ENCODE results near the gene OR2V2. TPM values are rescaled to one million over a fixed set of nuclear protein-coding genes. Genes with fewer than 3 reads are reported as not detected.

Gene OR2V2
- total and polyA plus RNA-seq, 10 of the 15 experiments (the other 5 are each of a cell fraction or from before 2014, with no cell fraction given), result 0.26 TPM; not detected in 9

GRCh38 chr5:181187500-181188213, 40.3 kb downstream of the OR2V2 start (continued):
- TF ChIP-seq NR2C1 (IDR thresholded peaks at IDR 0.05) (no peak), PAX8 (IDR thresholded peaks at IDR 0.05) (no peak), RBBP5 (conservative IDR thresholded peaks at IDR 0.05) (no peak), MXI1 (IDR thresholded peaks at IDR 0.05; ENCODE audit: low read depth, low read length) (no peak), POLR2A (IDR thresholded peaks at IDR 0.05; ENCODE audit: low read depth, low read length) (no peak), HCFC1 (IDR thresholded peaks at IDR 0.05; ENCODE audit: low read length) (no peak), MEF2A (IDR thresholded peaks at IDR 0.05; ENCODE audit: insufficient read depth, low read depth, low read length) (no peak), ZNF217 (IDR thresholded peaks at IDR 0.05) (peak; percentile 96), POLR2AphosphoS5 (IDR thresholded peaks at IDR 0.05; ENCODE audit: low read length) (no peak), NFXL1 (IDR thresholded peaks at IDR 0.05; ENCODE audit: borderline replicate concordance) (no peak), ASH2L (IDR thresholded peaks at IDR 0.05; ENCODE audit: borderline replicate concordance, low read depth) (no peak), HDAC6 (IDR thresholded peaks at IDR 0.05; ENCODE audit: unreplicated experiment) (no peak), KAT2A (conservative IDR thresholded peaks at IDR 0.05; ENCODE audit: control insufficient read depth, low read depth, low read length) (no peak), SMC3 (IDR thresholded peaks at IDR 0.05; ENCODE audit: borderline replicate concordance, low read length) (no peak), ZSCAN29 (IDR thresholded peaks at IDR 0.05) (peak; percentile 93), HDAC2 (IDR thresholded peaks at IDR 0.05) (no peak), USF1 (IDR thresholded peaks at IDR 0.05; ENCODE audit: borderline replicate concordance, extremely low read length, insufficient read depth, low read depth, low read length) (no peak), FOXK2 (IDR thresholded peaks at IDR 0.05) (peak; percentile 55), GATAD2B (conservative IDR thresholded peaks at IDR 0.05; ENCODE audit: low read depth) (peak; percentile 51; the same call in 1 of the 2 replicates), ZNF24 (IDR thresholded peaks at IDR 0.05) (peak; percentile 99), STAT1 (conservative IDR thresholded peaks at IDR 0.05) (peak; percentile 80; the same call in 1 of the 2 replicates), SPI1 (IDR thresholded peaks at IDR 0.05; ENCODE audit: borderline replicate concordance, insufficient read depth, low read depth, low read length) (no peak), BRCA1 (IDR thresholded peaks at IDR 0.05; ENCODE audit: low read depth, low read length) (no peak), MYC (IDR thresholded peaks at IDR 0.05; ENCODE audit: insufficient read depth, insufficient read length, insufficient replicate concordance, low read length, severe bottlenecking) (no peak), BACH1 (IDR thresholded peaks at IDR 0.05; ENCODE audit: borderline replicate concordance) (0 out of 2 replicates have a peak, but pooled peaks have one; percentile 37)
- TF ChIP-seq, protein P1, sequence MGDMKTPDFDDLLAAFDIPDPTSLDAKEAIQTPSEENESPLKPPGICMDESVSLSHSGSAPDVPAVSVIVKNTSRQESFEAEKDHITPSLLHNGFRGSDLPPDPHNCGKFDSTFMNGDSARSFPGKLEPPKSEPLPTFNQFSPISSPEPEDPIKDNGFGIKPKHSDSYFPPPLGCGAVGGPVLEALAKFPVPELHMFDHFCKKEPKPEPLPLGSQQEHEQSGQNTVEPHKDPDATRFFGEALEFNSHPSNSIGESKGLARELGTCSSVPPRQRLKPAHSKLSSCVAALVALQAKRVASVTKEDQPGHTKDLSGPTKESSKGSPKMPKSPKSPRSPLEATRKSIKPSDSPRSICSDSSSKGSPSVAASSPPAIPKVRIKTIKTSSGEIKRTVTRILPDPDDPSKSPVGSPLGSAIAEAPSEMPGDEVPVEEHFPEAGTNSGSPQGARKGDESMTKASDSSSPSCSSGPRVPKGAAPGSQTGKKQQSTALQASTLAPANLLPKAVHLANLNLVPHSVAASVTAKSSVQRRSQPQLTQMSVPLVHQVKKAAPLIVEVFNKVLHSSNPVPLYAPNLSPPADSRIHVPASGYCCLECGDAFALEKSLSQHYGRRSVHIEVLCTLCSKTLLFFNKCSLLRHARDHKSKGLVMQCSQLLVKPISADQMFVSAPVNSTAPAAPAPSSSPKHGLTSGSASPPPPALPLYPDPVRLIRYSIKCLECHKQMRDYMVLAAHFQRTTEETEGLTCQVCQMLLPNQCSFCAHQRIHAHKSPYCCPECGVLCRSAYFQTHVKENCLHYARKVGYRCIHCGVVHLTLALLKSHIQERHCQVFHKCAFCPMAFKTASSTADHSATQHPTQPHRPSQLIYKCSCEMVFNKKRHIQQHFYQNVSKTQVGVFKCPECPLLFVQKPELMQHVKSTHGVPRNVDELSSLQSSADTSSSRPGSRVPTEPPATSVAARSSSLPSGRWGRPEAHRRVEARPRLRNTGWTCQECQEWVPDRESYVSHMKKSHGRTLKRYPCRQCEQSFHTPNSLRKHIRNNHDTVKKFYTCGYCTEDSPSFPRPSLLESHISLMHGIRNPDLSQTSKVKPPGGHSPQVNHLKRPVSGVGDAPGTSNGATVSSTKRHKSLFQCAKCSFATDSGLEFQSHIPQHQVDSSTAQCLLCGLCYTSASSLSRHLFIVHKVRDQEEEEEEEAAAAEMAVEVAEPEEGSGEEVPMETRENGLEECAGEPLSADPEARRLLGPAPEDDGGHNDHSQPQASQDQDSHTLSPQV (IDR thresholded peaks at IDR 0.05), result no peak
- TF ChIP-seq, protein P2, sequence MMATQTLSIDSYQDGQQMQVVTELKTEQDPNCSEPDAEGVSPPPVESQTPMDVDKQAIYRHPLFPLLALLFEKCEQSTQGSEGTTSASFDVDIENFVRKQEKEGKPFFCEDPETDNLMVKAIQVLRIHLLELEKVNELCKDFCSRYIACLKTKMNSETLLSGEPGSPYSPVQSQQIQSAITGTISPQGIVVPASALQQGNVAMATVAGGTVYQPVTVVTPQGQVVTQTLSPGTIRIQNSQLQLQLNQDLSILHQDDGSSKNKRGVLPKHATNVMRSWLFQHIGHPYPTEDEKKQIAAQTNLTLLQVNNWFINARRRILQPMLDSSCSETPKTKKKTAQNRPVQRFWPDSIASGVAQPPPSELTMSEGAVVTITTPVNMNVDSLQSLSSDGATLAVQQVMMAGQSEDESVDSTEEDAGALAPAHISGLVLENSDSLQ (IDR thresholded peaks at IDR 0.05), result no peak
